HS-27A (cell line): Measurements from ENCODE around the gene RANBP17.
A peak's percentile ranks its signal among the peaks of the same experiment; 100 is the strongest.
"Not testable (repeated sequence)": the region's sequence is repeated elsewhere in the genome, so short reads cannot be mapped to it uniquely, and the experiment has no call there.

Experiments used
- DNase-seq: peaks from one replicate; pipeline ENCODE4 v3.0.0-alpha.2; 2012; ENCODE audit warnings: low read depth, missing footprints

RANBP17 gene

GRCh38 chr5:170861917-170862766, at the start of gene RANBP17:
TSS of gene RANBP17 (plus strand) at chr5:170862018.
- no peak for DNase-seq

- DNase-seq: no peak
Measured at GRCh38 chr5:170813231-170813630, 48.6 kb upstream of the RANBP17 start.

- no peak for DNase-seq
Measured at GRCh38 chr5:170817195-170817594, 44.6 kb upstream of the RANBP17 start.

- peak; percentile 11 for DNase-seq
Measured at GRCh38 chr5:170818232-170818631, 43.6 kb upstream of the RANBP17 start.

- no peak for DNase-seq
Measured at GRCh38 chr5:170819824-170820223, 42.0 kb upstream of the RANBP17 start.

- no peak for DNase-seq
Measured at GRCh38 chr5:170821257-170821800, 40.5 kb upstream of the RANBP17 start.

GRCh38 chr5:170826117-170826516, 35.7 kb upstream of the RANBP17 start:
- no peak for DNase-seq

GRCh38 chr5:170832241-170832640, 29.6 kb upstream of the RANBP17 start:
- DNase-seq: no peak

- not testable (repeated sequence) for DNase-seq
Measured at GRCh38 chr5:170833981-170834380, 27.8 kb upstream of the RANBP17 start.

GRCh38 chr5:170836226-170836625, 25.6 kb upstream of the RANBP17 start:
- DNase-seq: no peak

GRCh38 chr5:170843870-170844269, 17.9 kb upstream of the RANBP17 start:
- DNase-seq: no peak

GRCh38 chr5:170844651-170845050, 17.2 kb upstream of the RANBP17 start:
- no peak for DNase-seq

- no peak for DNase-seq
Measured at GRCh38 chr5:170846416-170846815, 15.4 kb upstream of the RANBP17 start.

- DNase-seq: no peak
Measured at GRCh38 chr5:170846846-170847245, 15.0 kb upstream of the RANBP17 start.

- DNase-seq: no peak
Measured at GRCh38 chr5:170848033-170848432, 13.8 kb upstream of the RANBP17 start.

- no peak for DNase-seq
Measured at GRCh38 chr5:170849374-170849773, 12.4 kb upstream of the RANBP17 start.

GRCh38 chr5:170854566-170854965, 7.3 kb upstream of the RANBP17 start:
- no peak for DNase-seq

- DNase-seq: no peak
Measured at GRCh38 chr5:170857066-170857465, 4.8 kb upstream of the RANBP17 start.

- no peak for DNase-seq
Measured at GRCh38 chr5:170860415-170860814, 1.4 kb upstream of the RANBP17 start.

- DNase-seq: no peak
Measured at GRCh38 chr5:170860818-170861666, 776 bp upstream of the RANBP17 start.

GRCh38 chr5:170861667-170861916, 226 bp upstream of the RANBP17 start:
- no peak for DNase-seq

GRCh38 chr5:170863646-170864045, 1.8 kb downstream of the RANBP17 start:
- DNase-seq: no peak

- no peak for DNase-seq
Measured at GRCh38 chr5:170865622-170866021, 3.8 kb downstream of the RANBP17 start.
